Activated T-cell treated with anti-CD3 and anti-CD28 coated beads, Interleukin-2, amount 50 U/mL, for 4 hours (primary cell): ENCODE results near the gene SCAP. TPM values are rescaled to one million over a fixed set of nuclear protein-coding genes. Genes with fewer than 3 reads are reported as not detected.

ENCODE experiments used
- ATAC-seq, 2 donors: fragments of 200-7000 bp; cut with Tn5 transposase; one replicate each; pipeline ENCODE4 v1.10.0; 2021
- DNase-seq: peaks from one replicate; pipeline ENCODE4 v3.0.0-alpha.2; 2020
- H3K27me3 Mint-ChIP-seq: one replicate; pipeline ENCODE4 v1.8.0; 2021; ENCODE audit warnings: low read depth, mixed read lengths
- H3K36me3 Mint-ChIP-seq: one replicate; pipeline ENCODE4 v1.8.0; 2022; ENCODE audit warnings: mixed read lengths; ENCODE audit not compliant: insufficient read depth
- H3K4me1 Mint-ChIP-seq: one replicate; pipeline ENCODE4 v1.8.0; 2021; ENCODE audit warnings: low read depth, mixed read lengths
- H3K4me3 Mint-ChIP-seq: one replicate; pipeline ENCODE4 v1.8.0; 2021; ENCODE audit warnings: mild to moderate bottlenecking, moderate library complexity, mixed read lengths
- H3K9me3 Mint-ChIP-seq: one replicate; pipeline ENCODE4 v1.8.0; 2021; ENCODE audit warnings: mixed read lengths
- total RNA-seq, 3 donors: library from RNA; stranded (reverse); gene quantifications; one replicate each; pipeline ENCODE4 v1.2.1, GENCODE V29; 2021

Gene SCAP
- total RNA-seq, 3 donors from 2014 or later: 71.8 to 91.5 (median 90.1) TPM

DNA sequence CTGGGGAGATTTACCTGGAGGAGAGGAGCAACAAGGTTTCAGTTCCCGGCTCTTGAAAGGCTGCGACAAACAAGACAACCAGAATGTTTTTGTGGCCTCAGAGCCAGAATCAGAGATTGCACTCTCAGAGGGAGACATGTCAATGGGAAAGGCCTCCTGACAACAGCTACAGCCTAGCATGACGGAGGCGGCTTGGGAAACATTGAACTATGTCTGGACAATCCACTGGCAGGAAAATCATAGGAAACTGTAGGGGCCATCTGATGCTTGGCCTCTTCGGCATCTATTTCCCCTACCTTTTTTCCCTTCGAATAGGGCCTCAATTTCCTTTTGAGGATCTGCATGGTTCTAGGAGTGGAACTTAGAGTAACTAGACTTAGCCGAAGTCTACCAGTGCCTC lies 108.1 kb downstream of the SCAP start:
- H3K9me3 Mint-ChIP-seq: no peaks in the 10 kb centered on the region
- H3K4me1 Mint-ChIP-seq: peaks cover 7% of the 10 kb centered on the region
- no peaks in the 10 kb centered on the region for H3K36me3 Mint-ChIP-seq
- no peak for ATAC-seq
- H3K27me3 Mint-ChIP-seq: peaks cover 6% of the 10 kb centered on the region
- no peak for DNase-seq
- no peak overlapping the region for H3K4me3 Mint-ChIP-seq

DNA sequence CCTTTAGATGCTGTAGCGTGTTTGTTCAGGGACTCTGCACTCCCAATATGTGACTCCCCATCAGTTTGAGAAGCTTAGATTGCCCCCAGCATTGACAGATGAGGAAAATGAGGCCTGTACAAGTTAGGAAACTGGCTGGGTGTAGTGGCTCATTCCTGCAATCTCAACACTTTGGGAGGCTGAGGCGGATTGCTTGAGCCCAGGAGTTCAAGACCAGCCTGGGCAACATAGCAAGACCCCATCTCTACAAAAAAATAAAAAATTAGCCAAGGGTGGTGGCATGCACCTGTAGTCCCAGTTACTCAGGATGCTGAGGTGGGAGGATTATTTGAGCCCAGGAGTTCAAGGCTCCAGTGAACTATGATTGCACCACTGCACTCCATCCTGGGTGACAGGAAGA lies 108.9 kb downstream of the SCAP start:
- Mint-ChIP-seq H3K36me3 (no peaks in the 10 kb centered on the region), H3K4me1 (peaks cover 13% of the 10 kb centered on the region), H3K27me3 (peaks cover 5% of the 10 kb centered on the region), H3K9me3 (no peaks in the 10 kb centered on the region), H3K4me3 (no peak overlapping the region)
- no peak for ATAC-seq
- no peak for DNase-seq

DNA sequence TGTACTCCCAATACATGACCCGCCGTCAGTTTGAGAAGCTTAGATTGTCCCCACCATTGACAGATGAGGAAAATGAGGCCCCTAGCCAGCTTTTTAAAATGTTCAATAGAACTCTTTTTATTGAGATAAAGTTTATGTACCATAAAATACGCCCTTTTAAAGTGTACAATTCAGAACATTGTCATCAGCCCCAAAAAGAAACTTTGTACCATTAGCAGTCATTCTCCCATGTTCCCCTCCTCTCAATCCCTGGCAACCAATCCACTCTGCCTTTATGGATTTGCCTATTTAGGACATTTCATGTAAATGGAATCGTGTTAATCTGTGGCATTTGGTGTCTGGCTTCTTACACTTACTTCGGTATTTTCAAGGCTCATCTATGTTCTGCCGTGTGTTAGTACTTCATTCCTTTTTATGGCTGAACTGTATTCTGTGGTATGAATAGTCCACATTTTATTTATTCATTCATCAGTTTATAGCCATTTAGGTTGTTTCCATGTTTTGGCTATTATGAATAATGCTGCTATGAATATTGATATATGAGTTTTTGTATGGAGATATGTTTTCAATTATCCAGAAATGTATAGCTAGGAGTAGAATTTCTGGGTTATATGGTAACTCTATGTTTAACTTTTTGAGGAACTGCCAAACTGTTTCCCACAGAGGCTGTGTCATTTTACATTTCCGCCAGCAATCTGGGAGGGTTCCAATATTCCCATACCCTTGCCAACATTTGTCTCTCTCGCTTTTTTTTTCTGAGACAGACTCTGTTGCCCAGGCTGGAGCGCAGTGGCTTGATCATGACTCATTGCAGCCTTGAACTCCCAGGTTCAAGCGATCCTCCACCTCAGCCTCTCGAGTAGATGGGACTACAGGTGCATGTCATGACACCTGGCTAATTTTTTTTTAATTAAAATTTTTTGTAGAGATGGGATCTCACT lies 110.3 kb downstream of the SCAP start:
- Mint-ChIP-seq H3K36me3 (no peaks in the 10 kb centered on the region), H3K27me3 (peaks cover 3% of the 10 kb centered on the region), H3K4me1 (peaks cover 13% of the 10 kb centered on the region), H3K4me3 (no peak overlapping the region), H3K9me3 (no peaks in the 10 kb centered on the region)
- ATAC-seq (no peak), DNase-seq (no peak)

Other genes with a start within 250 kb of the SCAP start
- 1 to 10 TPM; 3.2 to 4.8 (median 4.1) TPM for gene KIF9, start 193.1 kb downstream of the SCAP start, total RNA-seq
- gene KLHL18, start 193.0 kb downstream of the SCAP start, total RNA-seq: 10 to 100 TPM; 48.8 to 55.0 (median 52.4) TPM
- gene PTPN23, start 94.9 kb downstream of the SCAP start, total RNA-seq: 10 to 100 TPM; 34.9 to 44.8 (median 42.2) TPM
- 10 to 100 TPM; 34.7 to 40.5 (median 39.2) TPM for gene ELP6, start 37.8 kb upstream of the SCAP start, total RNA-seq
- 1 to 10 TPM in 1 of 3 donors, under 1 TPM in 2; 0.54 to 1.3 (median 0.91) TPM for gene CSPG5, start 102.9 kb upstream of the SCAP start, total RNA-seq